Stimulated activated CD4-positive, alpha-beta T cell treated with anti-CD3 and anti-CD28 coated beads, Interleukin-4, amount 100 ng/mL, for 1 hour (primary cell): ENCODE data around the gene SLAMF8.

ENCODE experiments used
- DNase-seq: peaks from one replicate; pipeline ENCODE4 v3.0.0-alpha.2; 2020

Gene SLAMF8

GRCh38 chr1:159821171-159821867 lies 5.4 kb upstream of the SLAMF8 start:
- no peak for DNase-seq

- DNase-seq: no peak
Measured at GRCh38 chr1:159823406-159823805, 3.3 kb upstream of the SLAMF8 start.

DNA sequence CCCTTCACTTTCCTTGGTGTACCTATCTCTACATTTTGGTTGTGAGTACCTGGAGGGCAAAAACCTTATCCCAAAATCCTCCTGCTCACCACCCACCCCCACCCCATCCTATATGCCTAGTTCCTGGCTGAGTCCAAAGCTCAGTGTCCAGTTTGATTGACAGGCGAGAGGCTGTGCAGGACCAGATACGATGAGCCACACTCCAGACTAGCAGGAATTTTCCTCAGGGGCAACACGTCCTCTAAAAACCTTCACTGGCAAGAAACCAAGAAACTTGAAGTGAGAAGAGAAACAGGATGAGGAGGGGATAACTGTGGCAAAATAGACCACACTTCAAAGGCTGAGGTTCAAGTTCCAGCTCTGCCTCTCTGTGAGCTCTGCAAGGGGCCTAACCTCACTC lies 1.1 kb upstream of the SLAMF8 start:
- DNase-seq: no peak

GRCh38 chr1:159827102-159827490 lies 423 bp downstream of the SLAMF8 start:
- DNase-seq: no peak

- DNase-seq: no peak
Measured at GRCh38 chr1:159827549-159827948, 876 bp downstream of the SLAMF8 start.

GRCh38 chr1:159828176-159828575 lies 1.5 kb downstream of the SLAMF8 start:
- DNase-seq: no peak

DNA sequence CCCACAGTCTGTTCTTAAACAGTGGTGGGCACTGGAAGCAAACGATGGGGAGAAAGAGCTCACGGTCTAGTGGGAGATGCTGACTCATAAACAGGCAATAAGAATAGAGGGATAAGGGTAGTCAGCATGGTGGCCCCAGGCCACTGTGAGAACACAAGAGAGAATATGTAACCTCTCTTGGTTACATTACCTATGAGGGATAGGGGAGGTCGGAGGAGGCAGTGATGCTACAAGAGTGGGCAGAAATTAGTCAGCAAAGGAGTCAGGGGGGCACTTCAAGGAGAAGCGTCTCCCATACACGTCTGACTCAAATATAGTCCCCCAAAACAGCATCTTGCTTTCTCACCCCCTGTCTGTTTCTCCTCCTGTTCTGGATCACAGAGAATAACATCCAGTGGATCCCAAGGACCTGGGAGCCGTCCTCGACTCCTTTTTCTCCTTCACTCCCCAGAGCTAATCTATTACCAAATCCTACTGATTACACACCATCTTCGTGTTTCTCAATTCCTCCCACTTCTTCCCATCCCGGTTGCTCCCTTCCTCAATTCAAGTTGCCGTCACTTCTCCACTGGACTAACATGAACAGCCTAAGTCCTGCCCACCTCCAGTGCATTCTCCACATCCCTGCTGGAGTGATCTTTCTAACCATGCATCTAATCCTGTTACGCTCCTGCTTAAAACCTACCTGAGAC lies 2.1 kb downstream of the SLAMF8 start:
- no peak for DNase-seq

GRCh38 chr1:159829273-159829634 lies 2.6 kb downstream of the SLAMF8 start:
- no peak for DNase-seq

GRCh38 chr1:159829822-159830465 lies 3.3 kb downstream of the SLAMF8 start:
- no peak for DNase-seq

- no peak for DNase-seq
Measured at GRCh38 chr1:159830722-159831121, 4.0 kb downstream of the SLAMF8 start.

DNA sequence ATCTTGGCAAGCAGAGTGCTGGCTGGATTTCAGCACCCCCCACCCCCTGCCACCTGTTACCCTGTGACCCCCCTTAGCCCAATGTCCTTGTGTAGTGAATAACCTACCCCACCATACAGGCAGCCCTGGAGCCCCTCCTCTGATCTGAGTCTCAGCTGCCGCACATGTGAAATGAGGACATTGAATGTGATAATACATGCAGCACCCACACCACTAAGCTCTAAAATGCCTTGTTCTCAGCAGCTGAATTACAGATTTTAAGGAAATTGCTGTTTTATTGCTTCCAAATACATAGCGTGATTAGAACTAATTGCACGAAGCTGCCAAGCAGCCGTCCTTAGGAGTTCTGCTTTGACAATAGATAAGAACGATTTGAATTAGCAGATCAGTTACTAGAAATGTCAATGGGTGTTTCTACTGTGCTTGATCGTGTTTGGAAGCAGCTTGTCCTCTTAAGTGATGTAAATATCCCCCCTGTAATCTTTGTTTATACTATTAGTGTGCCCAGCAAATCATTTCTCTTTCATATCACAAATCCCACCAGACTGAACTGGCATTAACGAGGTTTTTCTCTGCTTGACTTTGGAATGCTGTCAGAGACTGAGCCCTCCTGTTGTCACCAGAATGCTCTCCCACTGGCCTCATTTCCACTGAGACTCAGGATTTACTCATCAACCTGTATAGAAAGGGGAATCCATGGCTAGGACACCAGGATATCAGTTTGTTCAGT lies 4.9 kb downstream of the SLAMF8 start:
- DNase-seq: no peak

GRCh38 chr1:159832309-159832708 lies 5.6 kb downstream of the SLAMF8 start:
- DNase-seq: no peak

DNA sequence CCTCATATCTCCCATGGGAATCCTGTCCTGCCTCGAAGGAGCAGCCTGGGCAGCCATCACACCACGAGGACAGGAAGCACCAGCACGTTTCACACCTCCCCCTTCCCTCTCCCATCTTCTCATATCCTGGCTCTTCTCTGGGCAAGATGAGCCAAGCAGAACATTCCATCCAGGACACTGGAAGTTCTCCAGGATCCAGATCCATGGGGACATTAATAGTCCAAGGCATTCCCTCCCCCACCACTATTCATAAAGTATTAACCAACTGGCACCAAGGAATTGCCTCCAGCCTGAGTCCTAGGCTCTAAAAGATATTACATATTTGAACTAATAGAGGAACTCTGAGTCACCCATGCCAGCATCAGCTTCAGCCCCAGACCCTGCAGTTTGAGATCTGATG lies 8.7 kb downstream of the SLAMF8 start:
- DNase-seq: no peak

DNA sequence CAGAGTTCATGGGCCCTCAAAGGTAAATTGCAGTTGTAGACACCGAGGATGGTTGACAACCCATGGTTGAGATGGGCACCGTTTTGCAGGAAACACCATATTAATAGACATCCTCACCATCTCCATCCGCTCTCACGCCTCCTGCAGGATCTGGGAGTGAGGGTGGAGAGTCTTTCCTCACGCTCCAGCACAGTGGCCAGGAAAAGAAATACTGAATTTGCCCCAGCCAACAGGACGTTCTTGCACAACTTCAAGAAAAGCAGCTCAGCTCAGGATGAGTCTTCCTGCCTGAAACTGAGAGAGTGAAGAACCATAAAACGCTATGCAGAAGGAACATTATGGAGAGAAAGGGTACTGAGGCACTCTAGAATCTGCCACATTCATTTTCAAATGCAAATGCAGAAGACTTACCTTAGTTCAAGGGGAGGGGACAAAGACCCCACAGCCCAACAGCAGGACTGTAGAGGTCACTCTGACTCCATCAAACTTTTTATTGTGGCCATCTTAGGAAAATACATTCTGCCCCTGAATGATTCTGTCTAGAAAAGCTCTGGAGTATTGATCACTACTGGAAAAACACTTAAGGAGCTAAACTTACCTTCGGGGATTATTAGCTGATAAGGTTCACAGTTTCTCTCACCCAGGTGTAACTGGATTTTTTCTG lies 9.3 kb downstream of the SLAMF8 start:
- no peak for DNase-seq

GRCh38 chr1:159838715-159839114 lies 12.0 kb downstream of the SLAMF8 start:
- no peak for DNase-seq

- DNase-seq: no peak
Measured at GRCh38 chr1:159839116-159839849, 12.6 kb downstream of the SLAMF8 start.

DNA sequence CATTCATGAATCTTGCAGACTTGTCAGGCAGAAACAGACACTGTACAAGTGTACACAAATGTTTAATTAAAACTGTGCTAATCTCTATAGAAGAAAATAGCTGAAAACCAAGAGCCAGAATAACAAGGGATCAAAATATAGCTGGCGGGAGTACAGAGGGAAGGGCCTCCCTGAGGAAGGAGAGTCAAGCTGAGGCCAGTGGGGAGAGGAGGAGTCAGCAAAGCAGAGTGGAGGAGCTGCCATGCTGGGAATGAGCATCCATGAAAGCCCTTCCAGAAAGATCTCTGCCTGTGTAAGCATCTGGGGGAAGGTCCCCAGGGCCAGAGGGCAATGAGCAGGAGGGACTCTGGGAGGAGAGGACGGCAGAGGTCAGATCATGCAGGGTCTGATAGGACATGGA lies 15.1 kb downstream of the SLAMF8 start:
- DNase-seq: no peak

GRCh38 chr1:159843459-159843858 lies 16.8 kb downstream of the SLAMF8 start:
- DNase-seq: no peak

DNA sequence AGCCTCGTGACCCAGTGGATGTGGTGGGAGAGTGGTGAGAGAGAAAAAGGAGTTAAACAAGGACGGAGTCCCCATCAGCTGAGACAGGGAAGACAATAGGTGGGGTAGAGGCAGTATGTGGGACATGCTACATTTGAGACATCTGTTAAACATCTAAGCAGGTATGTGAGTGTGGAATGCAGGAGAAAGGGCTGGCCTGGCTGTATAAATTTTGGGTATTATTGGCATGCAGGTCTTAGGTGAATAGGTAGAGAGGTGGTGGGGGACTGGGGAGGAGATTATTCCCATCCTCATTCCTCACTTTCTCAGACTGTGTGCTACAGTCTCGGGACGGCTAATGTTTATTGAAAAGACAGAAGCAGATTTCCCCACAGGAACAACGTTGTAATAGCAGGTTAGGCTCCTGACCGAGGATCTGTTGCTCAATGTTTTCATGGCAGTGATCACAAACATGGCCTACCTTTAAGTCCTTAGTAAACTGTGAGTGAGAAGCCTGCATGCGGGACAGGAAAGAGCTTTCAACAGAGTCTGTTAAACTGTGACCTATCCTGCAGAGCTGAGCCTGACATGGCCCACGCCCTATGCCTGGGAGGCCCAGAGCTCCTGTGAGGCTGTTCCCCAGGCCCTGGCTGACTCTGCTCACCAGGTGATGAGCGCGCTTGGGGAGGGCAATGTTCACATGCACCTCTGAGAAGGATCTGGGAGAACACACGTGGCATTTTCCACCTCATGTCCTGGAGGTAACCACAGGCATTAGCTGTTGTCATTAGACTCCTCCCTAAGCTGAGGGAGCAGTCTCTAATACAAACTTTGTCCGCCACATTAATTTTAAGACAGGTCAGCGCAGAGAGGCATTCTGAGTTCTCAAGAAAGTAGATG lies 19.3 kb downstream of the SLAMF8 start:
- DNase-seq: no peak

GRCh38 chr1:159847231-159847630 lies 20.6 kb downstream of the SLAMF8 start:
- DNase-seq: no peak

GRCh38 chr1:159848326-159848725 lies 21.7 kb downstream of the SLAMF8 start:
- DNase-seq: no peak
